Central memory CD4-positive, alpha-beta T cell (primary cell): Measurements from ENCODE around the gene ABCF1.

ENCODE experiments used
- DNase-seq: peaks from one replicate; pipeline ENCODE4 v3.0.0; 2022

ABCF1 gene

GRCh38 chr6:30626484-30627366, 55.5 kb downstream of the ABCF1 start, which contains the start of gene ATAT1:
ATAT1 (plus strand) TSS chr6:30626874.
- DNase-seq, result peak; percentile 84

- no peak for DNase-seq
Measured at GRCh38 chr6:30635834-30636233, 64.6 kb downstream of the ABCF1 start.

GRCh38 chr6:30640481-30640880, 69.2 kb downstream of the ABCF1 start:
- no peak for DNase-seq

GRCh38 chr6:30641048-30641447, 69.8 kb downstream of the ABCF1 start:
- no peak for DNase-seq
